ENCODE results near the gene SLC12A7.
A peak's percentile ranks its signal among the peaks of the same experiment; 100 is the strongest.

SLC12A7 gene

DNA sequence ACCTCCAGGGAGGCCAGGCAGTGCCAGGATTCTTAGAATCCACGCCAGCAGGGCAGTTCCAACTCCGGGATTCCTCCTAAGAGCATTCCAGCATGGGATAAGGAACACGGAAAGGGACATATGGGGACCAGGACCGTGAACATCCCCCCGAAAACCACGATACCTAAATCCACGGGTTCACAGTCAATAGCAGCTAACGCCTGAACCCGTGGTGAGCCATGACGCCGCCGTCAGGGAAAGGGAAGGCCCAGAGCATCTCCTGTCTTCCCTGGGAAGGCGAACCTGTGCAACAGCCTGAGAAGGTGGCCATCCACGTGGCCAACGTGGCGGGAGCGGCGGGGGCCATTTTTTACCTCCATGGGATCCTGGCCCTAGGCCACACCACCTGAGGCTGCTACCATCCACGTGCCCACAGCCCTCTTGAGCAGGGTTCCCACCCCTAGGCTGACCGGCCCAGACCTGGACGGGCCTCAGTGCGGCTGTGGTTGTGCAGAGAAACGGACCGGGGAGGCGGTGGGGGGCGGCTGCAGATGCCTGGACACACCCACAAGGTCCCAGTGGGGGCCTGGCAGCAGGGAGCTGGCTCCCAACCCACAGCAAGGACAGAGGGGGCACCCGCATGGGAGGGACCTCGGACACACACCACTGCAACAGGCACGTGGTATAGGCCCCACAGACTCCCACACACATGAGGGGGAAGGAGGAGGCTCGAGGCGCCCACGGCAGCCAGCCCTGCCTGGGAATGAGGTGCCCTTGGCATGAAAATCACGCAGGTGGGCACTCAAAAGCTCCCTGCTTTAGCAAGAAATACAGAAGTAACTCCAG lies 42.8 kb downstream of the SLC12A7 start:
- H3K9me3 Mint-ChIP-seq, result no peaks in the 10 kb centered on the region
- ATAC-seq (replicated peaks; ENCODE audit: extremely low read depth, poor library complexity, severe bottlenecking), result no peak
- H3K27ac Mint-ChIP-seq (ENCODE audit: low read depth), result no peak overlapping the region
- H3K4me1 Mint-ChIP-seq, result no peaks in the 10 kb centered on the region
- no peak for DNase-seq (ENCODE audit: low spot score in 2 of 2)
- H3K36me3 Mint-ChIP-seq (ENCODE audit: insufficient read depth), result peaks cover 2% of the 10 kb centered on the region
- no peaks in the 10 kb centered on the region for H3K27me3 Mint-ChIP-seq
- no peak overlapping the region for H3K4me3 Mint-ChIP-seq

DNA sequence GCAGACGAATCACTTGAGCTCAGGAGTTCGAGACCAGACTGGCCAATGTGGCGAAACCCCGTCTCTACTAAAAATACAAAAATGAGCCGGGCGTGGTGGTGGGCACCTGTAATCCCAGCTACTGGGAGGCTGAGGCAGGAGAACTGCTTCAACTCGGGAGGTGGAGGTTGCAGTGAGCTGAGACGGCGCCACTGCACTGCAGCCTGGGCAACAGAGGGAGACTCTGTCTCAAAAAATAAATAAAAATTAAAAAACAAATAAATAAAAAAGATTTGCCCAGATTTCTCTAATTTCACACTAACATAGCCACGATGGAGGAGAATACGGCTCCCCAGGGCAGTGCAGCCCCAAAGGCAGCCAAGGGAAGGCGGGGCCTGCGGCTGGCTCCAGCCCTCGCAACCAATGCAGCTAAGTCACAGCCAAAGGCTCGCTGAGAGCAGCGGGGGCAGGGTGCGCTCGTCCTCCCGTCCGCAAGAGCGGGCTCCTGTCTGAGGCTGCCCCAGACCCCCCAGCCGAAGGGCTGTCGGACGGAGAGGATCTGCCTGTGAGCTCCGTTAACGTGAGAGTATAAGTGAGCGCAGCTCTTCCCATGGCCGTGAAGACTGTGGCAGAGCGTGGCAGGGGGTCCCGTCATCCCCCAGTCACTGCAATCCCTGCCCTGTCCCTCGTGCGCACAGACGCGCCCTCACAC lies 43.5 kb downstream of the SLC12A7 start:
- no peak for ATAC-seq (replicated peaks; ENCODE audit: extremely low read depth, poor library complexity, severe bottlenecking)
- H3K9me3 Mint-ChIP-seq, result no peaks in the 10 kb centered on the region
- no peaks in the 10 kb centered on the region for H3K27me3 Mint-ChIP-seq
- no peaks in the 10 kb centered on the region for H3K4me1 Mint-ChIP-seq
- H3K4me3 Mint-ChIP-seq, result no peak overlapping the region
- peaks cover 2% of the 10 kb centered on the region for H3K36me3 Mint-ChIP-seq (ENCODE audit: insufficient read depth)
- DNase-seq (ENCODE audit: low spot score in 2 of 2), result no peak
- H3K27ac Mint-ChIP-seq (ENCODE audit: low read depth), result no peak overlapping the region

DNA sequence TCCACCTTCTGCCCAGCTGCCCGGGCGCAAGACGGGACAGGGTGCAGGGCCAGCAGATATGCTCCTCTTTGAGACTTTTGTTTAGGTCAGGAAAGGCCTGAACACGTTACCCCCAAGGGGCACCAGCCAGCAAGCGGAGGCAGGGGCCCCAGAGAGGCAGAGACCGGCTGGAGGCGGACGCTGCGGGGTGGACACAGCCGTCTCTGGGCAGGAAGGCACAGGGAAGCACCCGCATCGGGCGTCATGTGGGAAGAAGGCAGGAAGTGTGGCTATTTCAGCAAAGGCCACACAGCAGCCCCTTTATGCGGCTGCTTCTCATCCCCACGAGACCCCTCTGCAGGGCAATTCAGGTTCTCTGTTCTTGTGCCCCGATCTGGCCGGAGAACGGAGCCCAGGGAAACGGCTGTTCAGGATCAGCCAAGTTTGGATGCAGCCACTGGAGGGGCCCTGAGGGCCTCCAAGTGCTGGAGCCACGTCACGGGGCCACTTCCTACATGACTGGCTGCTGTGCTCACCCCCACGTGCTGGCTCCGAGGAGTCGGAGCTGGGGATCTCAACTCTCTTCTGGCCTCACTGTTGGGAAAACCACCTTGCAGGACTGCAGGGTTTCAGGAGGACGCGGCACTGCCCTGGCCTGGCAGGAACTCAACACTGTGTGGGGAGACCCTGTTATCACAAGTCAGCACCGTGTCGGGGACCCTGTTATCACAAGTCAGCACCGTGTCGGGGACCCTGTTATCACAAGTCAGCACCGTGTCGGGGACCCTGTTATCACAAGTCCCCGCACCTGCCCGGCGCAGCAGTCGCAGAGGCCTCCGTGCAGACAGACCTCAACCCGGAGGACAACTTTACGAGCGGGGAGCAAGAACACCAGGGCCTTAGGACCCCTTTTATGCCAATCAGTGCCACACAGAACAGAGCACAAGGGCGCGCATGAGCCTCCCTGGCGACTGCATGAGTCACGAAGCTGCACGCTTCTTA lies 44.4 kb downstream of the SLC12A7 start:
- no peaks in the 10 kb centered on the region for H3K4me1 Mint-ChIP-seq
- no peaks in the 10 kb centered on the region for H3K9me3 Mint-ChIP-seq
- ATAC-seq (replicated peaks; ENCODE audit: extremely low read depth, poor library complexity, severe bottlenecking) (no peak), DNase-seq (ENCODE audit: low spot score in 2 of 2) (no peak)
- no peak overlapping the region for H3K4me3 Mint-ChIP-seq
- H3K36me3 Mint-ChIP-seq (ENCODE audit: insufficient read depth), result peaks cover 2% of the 10 kb centered on the region
- peak overlapping the region; percentile 85 for H3K27ac Mint-ChIP-seq (ENCODE audit: low read depth)
- no peaks in the 10 kb centered on the region for H3K27me3 Mint-ChIP-seq

DNA sequence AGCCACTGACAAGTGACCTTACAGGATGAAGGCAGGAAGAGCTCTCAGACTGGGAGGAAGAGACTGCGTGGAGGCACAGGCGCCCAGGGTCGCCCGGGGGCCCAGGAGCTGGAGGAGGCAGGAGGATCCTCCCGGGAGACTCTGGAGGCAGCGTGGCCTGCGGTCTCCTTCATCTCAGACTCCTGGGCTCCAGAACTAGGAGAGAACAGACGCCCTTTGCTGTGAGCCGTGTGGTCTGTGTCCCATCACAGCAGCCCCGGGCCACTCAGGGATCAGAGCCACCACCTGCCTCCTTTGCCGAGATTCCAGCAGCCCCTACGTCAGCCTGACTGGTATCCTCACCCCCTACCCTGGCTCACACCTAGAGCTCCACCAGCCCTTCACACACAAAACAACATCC lies 45.2 kb downstream of the SLC12A7 start:
- Mint-ChIP-seq H3K27me3 (no peaks in the 10 kb centered on the region), H3K27ac (ENCODE audit: low read depth) (peak overlapping the region; percentile 85), H3K9me3 (no peaks in the 10 kb centered on the region), H3K4me3 (no peak overlapping the region), H3K36me3 (ENCODE audit: insufficient read depth) (peaks cover 2% of the 10 kb centered on the region), H3K4me1 (no peaks in the 10 kb centered on the region)
- no peak for DNase-seq (ENCODE audit: low spot score in 2 of 2)
- no peak for ATAC-seq (replicated peaks; ENCODE audit: extremely low read depth, poor library complexity, severe bottlenecking)

DNA sequence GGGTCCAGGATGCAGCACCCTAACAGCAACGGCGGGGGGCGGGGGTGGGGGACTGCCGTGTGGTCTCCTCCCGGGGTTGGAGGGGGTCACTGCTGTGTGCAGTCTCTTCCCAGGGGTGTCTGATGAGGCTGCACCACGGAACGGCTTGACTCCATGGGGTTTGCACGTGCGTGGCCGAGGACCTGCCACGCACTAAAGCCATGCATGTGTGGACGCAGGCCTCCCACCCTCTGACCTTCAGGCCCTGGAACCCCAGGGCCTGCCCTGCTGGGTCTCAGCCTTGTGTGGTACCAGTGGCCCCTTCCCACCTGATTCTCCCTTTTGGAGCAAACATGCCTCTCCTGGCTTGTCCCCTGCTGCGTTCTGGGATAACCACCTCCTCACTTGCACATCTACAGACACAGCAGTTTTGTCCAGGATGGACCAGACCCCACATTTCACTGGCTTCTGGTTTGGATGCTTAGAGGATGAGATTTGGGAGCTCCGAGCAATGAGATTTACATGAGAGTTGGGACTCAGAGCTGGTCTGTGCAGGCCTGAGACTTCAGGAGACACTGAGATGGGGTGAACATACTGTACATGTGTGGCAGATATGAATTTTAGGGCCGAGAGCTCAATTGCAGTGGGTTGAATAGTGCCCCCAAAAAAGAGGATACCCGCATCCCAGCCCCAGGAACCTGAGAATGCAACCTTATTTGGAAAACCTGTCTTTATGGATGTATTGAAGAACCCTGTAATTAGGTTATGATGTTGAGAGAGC lies 45.8 kb downstream of the SLC12A7 start:
- Mint-ChIP-seq H3K27ac (ENCODE audit: low read depth) (peak overlapping the region; percentile 85), H3K4me1 (no peaks in the 10 kb centered on the region), H3K27me3 (no peaks in the 10 kb centered on the region), H3K9me3 (no peaks in the 10 kb centered on the region), H3K4me3 (no peak overlapping the region), H3K36me3 (ENCODE audit: insufficient read depth) (peaks cover 4% of the 10 kb centered on the region)
- DNase-seq (ENCODE audit: low spot score in 2 of 2) (no peak), ATAC-seq (replicated peaks; ENCODE audit: extremely low read depth, poor library complexity, severe bottlenecking) (no peak)

DNA sequence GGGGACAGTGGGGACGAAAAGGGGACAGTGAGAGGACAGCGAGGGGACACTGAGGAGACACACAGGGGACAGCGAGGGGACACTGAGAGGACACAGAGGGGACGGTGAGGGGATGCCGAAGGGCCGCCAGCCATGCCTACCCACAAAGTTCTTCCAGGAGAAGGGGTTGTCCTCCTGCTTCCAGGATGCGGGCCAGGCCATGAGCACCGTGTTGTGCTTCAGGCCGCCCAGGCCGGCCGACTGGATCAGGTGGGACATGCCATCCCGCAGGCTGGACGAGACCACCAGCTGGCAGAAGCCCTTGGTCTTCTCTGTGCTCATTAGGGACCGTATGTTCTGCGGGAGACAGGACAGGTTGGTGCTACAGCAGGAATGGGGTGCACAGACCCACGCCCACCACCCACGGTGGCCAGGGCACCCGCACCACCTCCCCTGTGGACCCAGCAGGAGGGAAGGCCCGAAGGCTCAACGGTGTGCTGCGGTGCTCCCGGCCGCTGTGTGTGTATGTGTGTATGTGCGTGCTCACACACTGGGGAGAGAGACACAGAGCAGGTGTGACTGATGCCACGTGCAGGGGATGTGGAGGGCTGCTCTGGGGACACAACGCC lies 46.6 kb downstream of the SLC12A7 start:
- Mint-ChIP-seq H3K4me1 (no peaks in the 10 kb centered on the region), H3K27me3 (no peaks in the 10 kb centered on the region), H3K36me3 (ENCODE audit: insufficient read depth) (peaks cover 4% of the 10 kb centered on the region), H3K4me3 (no peak overlapping the region), H3K27ac (ENCODE audit: low read depth) (peak overlapping the region; percentile 88), H3K9me3 (no peaks in the 10 kb centered on the region)
- no peak for DNase-seq (ENCODE audit: low spot score in 2 of 2)
- no peak for ATAC-seq (replicated peaks; ENCODE audit: extremely low read depth, poor library complexity, severe bottlenecking)

DNA sequence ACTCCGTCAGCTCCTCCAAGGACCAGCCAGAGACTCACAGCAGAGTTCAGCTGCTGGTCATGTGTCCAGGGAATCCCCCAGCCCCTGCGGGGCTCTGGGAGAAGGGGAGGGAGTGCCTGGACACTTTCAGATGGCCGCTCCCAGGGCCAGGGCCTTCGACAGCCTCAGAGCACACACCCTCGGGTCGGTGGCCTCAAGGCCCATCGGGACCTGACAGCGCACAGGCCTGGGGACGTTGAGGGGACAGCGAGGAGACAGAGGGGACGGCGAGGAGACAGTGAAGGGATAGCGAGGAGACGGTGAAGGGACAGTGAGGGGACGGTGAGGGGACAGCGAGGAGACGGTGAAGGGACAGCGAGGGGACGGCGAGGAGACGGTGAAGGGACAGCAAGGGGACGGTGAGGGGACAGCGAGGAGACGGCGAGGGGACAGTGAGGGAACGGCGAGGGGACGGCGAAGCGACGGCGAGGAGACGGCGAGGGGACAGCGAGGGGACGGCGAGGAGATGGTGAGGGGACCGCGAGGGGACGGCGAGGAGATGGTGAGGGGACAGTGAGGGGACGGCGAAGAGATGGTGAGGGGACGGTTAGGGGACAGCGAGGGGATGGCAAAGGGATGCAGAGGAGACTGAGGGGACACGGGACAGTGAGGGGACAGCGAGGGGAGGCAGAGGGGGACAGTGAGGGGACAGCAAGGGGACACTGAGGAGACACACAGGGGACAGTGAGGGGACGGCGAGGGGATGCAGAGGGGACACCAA lies 47.3 kb downstream of the SLC12A7 start:
- ATAC-seq (replicated peaks; ENCODE audit: extremely low read depth, poor library complexity, severe bottlenecking) (no peak), DNase-seq (ENCODE audit: low spot score in 2 of 2) (no peak)
- no peak overlapping the region for H3K4me3 Mint-ChIP-seq
- peak overlapping the region; percentile 88 for H3K27ac Mint-ChIP-seq (ENCODE audit: low read depth)
- H3K27me3 Mint-ChIP-seq, result no peaks in the 10 kb centered on the region
- peaks cover 4% of the 10 kb centered on the region for H3K36me3 Mint-ChIP-seq (ENCODE audit: insufficient read depth)
- H3K9me3 Mint-ChIP-seq, result no peaks in the 10 kb centered on the region
- no peaks in the 10 kb centered on the region for H3K4me1 Mint-ChIP-seq

DNA sequence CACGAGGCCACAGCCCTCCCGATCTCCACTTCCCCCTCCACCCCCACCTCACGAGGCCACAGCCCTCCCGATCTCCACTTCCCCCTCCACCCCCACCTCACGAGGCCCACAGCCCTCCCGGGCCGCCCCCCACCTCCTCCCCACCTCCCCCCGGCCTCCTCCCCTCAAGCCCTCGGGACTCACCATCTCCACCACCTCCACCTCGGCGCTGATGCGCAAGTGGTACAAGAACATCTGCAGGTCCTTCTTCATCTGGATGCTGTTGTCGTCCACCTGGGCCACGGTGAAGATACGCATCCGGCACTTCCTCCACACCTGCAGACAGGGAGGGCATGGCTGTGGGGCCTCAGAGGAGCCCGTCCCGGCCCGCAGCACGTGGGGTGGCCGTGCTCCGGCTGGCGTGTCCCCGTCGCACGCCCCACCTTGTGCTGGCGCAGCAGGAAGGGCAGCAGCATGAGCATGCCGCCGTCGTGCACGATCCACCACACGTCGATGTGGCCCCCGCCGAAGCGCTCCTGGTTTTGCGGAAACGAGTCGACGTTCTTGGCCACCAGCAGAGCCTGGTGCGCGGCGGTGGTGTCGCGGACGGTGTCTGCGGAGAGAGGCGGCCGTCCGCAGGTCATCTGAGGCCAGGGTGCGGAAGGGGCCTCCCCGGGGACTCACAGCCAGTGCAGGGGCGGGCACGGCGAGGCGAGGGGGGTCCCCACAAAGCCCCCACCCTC lies 48.0 kb downstream of the SLC12A7 start:
- Mint-ChIP-seq H3K9me3 (no peaks in the 10 kb centered on the region), H3K36me3 (ENCODE audit: insufficient read depth) (peaks cover 6% of the 10 kb centered on the region), H3K27me3 (no peaks in the 10 kb centered on the region), H3K4me3 (no peak overlapping the region), H3K27ac (ENCODE audit: low read depth) (no peak overlapping the region), H3K4me1 (no peaks in the 10 kb centered on the region)
- DNase-seq (ENCODE audit: low spot score in 2 of 2) (no peak), ATAC-seq (replicated peaks; ENCODE audit: extremely low read depth, poor library complexity, severe bottlenecking) (no peak)

DNA sequence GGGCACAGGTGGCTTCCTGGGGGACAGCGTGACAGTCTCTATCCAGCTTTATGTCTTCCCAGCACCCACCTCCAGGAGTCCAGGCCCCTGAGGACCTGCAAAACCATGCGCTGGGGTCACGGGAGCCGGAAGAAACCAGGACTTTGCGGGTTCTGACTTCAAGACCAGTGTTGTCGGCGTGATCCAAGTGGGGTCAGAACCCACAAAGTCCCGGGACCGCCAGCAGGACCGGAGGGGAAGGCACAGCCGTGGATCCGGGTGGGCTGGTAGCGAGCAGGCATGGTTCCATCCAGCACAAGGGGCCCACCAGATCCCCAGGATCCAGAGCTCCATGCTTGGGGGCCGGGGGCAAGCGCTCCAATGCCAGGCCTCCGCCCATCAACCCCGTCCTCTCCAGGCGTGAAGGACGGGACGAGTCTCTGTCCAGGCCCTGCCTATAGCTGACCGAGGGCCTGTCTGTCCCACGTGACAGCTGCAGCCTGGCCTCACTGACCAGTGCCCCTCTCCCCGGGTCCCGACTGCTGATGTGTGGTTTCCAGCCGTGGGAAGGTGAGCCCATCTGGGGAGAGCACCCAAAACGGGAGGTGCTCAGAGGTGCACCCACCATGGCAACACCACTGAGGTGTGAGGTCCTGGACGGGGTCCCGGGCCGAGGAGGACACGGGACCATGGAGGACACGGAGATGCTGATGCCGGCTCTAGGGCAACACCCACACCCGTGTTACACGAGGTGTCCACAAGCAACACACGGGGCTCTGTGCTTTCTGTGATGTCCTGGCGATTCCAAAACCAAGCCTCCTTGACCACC lies 48.9 kb downstream of the SLC12A7 start:
- Mint-ChIP-seq H3K27me3 (no peaks in the 10 kb centered on the region), H3K4me3 (no peak overlapping the region), H3K4me1 (no peaks in the 10 kb centered on the region), H3K27ac (ENCODE audit: low read depth) (no peak overlapping the region), H3K36me3 (ENCODE audit: insufficient read depth) (peaks cover 6% of the 10 kb centered on the region), H3K9me3 (no peaks in the 10 kb centered on the region)
- no peak for ATAC-seq (replicated peaks; ENCODE audit: extremely low read depth, poor library complexity, severe bottlenecking)
- no peak for DNase-seq (ENCODE audit: low spot score in 2 of 2)

DNA sequence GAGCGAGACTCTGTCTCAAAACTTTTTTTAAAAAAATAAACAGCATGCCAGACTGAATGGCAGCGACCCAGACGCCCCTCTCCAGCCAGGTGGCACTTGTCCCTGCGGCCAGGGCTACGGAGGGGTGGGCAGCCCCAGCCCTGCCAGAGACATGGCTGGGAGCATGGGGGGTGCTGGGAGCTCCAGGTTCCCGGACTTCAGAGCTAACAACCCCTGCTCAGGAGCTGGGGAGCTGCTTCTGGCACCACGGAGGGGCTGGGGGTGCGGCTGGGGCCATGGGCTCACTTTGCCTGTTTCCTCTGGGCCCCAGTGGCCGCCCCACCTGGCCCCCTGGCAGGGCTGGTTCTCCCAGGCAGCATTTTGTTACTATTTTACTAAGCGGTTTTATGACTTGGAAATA lies 49.9 kb downstream of the SLC12A7 start:
- H3K27me3 Mint-ChIP-seq, result no peaks in the 10 kb centered on the region
- H3K9me3 Mint-ChIP-seq, result no peaks in the 10 kb centered on the region
- ATAC-seq (replicated peaks; ENCODE audit: extremely low read depth, poor library complexity, severe bottlenecking) (no peak), DNase-seq (ENCODE audit: low spot score in 2 of 2) (no peak)
- no peak overlapping the region for H3K27ac Mint-ChIP-seq (ENCODE audit: low read depth)
- no peak overlapping the region for H3K4me3 Mint-ChIP-seq
- H3K4me1 Mint-ChIP-seq, result no peaks in the 10 kb centered on the region
- peaks cover 6% of the 10 kb centered on the region for H3K36me3 Mint-ChIP-seq (ENCODE audit: insufficient read depth)
